NT2/D1 (cell line): ENCODE data around the gene PTPRB.

ENCODE experiments used
- SUZ12 ChIP-seq: IDR thresholded peaks from 2 replicates; pipeline ENCODE4 v1.6.1; 2011; ENCODE audit not compliant: insufficient read length, insufficient read depth; ENCODE audit errors: extremely low read depth
- YY1 ChIP-seq: IDR thresholded peaks from 2 replicates; pipeline ENCODE4 v1.6.1; 2011; ENCODE audit not compliant: insufficient read length, insufficient read depth
- ZNF274 ChIP-seq: IDR thresholded peaks from 2 replicates; pipeline ENCODE4 v1.6.1; 2011; ENCODE audit warnings: mild to moderate bottlenecking, low read depth, low read length

- TF ChIP-seq ZNF274 (no peak), SUZ12 (no peak), YY1 (no peak)
These were observed 30.1 kb downstream of the PTPRB start for GRCh38 chr12:70607107-70607506.
